LNCaP clone FGC (cell line): ENCODE results near the gene PRELP.

Experiments used
- DNase-seq: peaks from one replicate; pipeline ENCODE4 v3.0.0-alpha.2; 2011; ENCODE audit warnings: low read depth
- H3K4me3 ChIP-seq: 2 replicates; pipeline ENCODE4 v1.5.1; 2011; ENCODE audit warnings: mild to moderate bottlenecking, low read depth, low read length, control low read depth
- TF ChIP-seq, protein P1 (sequence below): IDR thresholded peaks from 2 replicates; pipeline ENCODE4 v1.5.1; 2012; ENCODE audit warnings: mild to moderate bottlenecking; ENCODE audit not compliant: control insufficient read depth, insufficient read depth; ENCODE audit errors: extremely low read depth

PRELP gene

DNA sequence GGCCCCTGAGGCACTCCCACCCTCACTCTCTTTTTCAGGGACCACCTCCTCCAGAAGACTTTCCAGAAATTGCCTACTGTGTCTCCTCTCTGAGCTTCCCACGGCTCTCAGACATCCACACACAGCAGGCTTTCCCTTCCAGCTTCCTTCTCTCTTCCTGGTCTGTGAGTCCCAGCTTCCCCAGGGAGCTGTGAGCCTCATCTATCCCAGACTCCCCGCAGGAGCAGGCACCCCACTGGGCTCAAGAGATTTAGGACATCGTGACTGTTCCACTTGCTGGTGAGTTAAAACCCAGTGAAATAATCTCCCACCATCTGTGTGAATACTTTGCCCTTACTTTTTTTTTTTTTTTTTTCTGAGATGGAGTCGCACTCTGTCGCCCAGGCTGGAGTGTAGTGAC, 22.0 kb upstream of the PRELP start:
- no peak for DNase-seq
- H3K4me3 ChIP-seq = no peak overlapping the region
- TF ChIP-seq, protein P1, sequence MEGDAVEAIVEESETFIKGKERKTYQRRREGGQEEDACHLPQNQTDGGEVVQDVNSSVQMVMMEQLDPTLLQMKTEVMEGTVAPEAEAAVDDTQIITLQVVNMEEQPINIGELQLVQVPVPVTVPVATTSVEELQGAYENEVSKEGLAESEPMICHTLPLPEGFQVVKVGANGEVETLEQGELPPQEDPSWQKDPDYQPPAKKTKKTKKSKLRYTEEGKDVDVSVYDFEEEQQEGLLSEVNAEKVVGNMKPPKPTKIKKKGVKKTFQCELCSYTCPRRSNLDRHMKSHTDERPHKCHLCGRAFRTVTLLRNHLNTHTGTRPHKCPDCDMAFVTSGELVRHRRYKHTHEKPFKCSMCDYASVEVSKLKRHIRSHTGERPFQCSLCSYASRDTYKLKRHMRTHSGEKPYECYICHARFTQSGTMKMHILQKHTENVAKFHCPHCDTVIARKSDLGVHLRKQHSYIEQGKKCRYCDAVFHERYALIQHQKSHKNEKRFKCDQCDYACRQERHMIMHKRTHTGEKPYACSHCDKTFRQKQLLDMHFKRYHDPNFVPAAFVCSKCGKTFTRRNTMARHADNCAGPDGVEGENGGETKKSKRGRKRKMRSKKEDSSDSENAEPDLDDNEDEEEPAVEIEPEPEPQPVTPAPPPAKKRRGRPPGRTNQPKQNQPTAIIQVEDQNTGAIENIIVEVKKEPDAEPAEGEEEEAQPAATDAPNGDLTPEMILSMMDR = no peak

DNA sequence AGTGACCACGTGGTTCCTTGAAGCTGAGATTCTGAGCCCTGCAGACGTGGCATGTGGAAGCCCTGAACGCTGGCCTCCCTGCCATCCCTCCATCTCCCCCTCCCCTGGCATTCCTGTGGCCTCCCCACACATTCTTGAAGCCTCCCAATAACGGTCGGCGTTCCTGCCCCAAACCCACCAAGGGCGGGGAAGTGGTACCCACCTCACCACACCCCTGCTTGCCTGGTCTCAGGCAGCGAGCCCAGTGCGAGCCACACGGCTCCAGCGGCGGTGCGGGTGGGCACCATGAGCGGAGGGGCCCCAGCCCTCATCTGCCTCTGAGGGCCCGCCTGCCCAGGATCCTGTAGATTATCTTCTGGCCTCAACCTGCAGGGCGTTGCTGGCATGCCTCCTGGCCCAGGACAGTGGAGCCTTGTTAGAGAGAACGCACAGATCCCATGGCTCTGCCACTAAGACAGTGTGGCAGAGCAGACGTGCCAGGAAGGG, 20.6 kb upstream of the PRELP start:
- no peak for DNase-seq
- H3K4me3 ChIP-seq = no peak overlapping the region
- TF ChIP-seq, protein P1 = no peak

DNA sequence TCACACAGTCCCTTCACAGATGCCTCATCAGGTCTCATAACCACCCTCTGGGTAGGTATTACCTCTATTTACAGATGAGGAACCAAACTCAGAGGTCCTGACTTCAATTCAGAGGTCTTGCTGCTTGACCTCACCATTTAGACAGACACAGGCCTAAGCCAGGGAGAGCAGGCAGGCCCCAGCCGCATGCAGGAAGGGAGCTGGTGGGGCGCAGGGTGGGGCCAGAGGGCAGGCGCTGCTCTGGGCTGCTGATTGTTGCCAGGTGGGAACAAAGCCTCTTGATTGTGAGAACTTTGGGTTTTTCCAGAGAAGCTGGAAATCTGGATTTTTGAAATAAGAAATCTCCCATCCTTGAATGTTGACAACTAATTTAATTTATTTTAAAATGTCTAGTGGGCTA, 19.9 kb upstream of the PRELP start:
- H3K4me3 ChIP-seq = no peak overlapping the region
- TF ChIP-seq, protein P1 = no peak
- no peak for DNase-seq

DNA sequence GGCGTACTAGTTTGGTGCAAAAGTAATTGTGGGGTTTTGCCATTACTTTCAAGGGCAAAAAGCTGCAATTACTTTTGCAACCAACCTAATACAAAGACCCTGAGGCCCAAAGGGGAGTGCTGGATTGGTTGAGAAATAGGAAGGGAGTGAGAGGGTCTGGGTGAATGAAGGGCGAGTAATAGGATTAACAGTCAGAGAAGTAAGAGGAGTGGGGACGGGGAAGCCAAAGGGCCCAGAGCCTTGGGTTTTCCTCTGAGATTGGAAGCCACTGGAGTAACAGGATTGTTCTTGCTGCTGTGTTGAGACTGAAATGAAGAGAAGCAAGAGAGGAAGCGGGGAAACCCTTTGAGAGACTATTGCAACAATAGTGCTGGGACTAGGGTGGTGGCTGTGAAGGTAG, 19.0 kb upstream of the PRELP start:
- DNase-seq = no peak
- no peak overlapping the region for H3K4me3 ChIP-seq
- TF ChIP-seq, protein P1 = no peak

DNA sequence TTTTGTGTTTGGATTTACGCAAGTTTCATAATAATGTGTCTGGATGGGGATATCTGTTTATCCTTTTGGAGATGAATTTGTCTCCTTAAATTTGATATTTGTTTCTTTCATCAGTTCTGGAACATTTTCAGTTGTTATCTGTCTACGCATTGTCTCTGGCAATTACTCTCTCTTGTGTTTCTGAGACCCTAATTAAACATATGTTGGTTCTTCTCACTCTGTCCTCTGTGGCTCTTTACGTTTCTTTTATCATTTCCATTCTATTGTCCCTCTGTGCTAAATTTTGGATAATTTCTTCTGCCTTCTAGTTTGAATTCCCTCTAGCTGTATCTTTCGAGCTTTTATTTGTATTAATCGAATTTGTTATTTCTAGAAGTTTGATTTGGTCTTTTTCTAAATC, 17.5 kb upstream of the PRELP start:
- no peak overlapping the region for H3K4me3 ChIP-seq
- TF ChIP-seq, protein P1 = no peak
- no peak for DNase-seq

DNA sequence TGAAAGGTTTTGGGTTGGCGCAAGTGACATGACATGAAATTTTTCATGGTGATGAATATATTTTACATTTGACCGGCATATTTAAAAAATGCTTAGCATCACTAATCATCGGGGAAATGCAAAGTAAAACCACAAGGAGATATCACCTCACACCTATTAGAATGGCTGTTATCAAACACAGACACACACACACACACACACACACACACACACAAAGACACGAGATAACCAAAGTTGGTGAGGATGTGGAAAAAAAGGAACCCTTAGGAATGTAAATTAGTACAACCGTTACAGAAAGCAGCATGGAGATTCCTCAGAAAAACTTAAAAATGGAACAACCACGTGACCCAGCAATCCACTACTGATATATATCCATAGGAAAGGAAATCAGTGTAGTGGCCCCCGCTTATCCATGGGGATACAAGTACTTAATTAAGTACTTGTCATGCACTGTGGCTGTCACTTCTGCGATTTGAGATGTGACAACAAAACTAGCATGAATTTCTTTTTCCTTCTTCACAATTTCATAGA, 15.9 kb upstream of the PRELP start:
- DNase-seq = no peak
- H3K4me3 ChIP-seq = no peak overlapping the region
- TF ChIP-seq, protein P1 = no peak

DNA sequence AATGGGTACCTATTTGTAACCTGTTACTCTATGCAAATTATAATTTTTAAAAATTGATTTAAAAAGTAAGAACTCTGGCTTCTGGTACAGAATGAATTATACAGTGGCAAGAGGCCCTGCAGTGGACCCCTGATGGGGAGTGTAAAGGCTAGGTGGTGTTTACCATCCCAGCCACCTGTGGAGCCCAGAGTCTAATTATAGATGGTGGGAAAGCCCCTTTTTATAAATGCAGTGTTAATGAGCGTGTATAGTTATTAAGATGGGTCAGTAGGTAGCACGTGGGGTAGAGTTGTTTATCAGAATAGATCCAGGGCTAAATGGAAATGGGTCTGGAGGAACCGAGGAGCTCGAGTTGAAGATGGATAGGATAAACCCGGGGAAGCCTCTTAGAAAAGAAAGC, 13.9 kb upstream of the PRELP start:
- TF ChIP-seq, protein P1 = no peak
- H3K4me3 ChIP-seq = no peak overlapping the region
- no peak for DNase-seq
